ENCODE results near the gene TOM1.

Gene TOM1

DNA sequence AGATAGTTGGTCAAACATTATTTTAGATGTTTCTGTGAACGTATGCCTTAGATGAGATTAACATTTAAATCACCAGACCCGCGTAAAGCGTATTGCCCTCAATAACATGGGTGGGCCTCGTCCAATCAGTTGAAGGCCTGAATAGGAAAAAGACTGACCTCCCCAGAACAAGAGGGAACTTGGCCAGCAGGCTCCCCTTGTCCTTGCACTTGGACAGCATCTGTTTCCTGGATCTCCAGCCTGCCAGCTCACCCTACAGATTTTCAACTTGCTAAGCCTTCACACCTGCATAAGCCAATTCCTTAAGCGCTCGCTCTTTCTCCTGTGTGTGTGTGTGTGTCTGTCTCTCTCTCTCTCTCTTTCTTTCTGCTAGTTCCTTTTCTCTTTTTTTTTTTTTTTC lies 8.2 kb downstream of the TOM1 start:
- peak; percentile 46 for DNase-seq

DNA sequence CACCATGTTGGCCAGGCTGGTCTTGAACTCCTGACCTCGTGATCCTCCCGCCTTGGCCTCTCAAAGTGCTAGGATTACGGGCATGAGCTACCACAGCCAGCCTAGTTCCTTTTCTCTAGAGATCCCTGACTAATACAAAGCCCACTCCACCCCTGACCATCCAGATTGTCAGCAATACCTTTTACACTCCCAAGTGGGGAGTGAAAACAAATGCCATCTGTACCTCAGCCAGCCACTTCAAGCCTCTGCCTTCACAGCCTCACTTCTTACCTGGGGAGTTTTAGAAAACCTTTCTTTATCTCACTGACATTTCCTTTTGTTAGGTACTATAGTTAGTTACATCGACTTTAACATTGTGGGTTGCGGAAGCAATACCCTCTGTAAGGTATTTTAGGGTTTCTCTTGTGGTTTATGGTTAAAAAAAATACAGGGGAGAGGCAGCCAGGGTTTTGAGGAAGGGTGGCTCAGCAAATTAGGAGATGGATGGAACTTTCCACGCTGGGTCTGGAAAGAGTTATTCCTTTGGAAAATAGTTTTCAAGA lies 8.9 kb downstream of the TOM1 start:
- no peak for DNase-seq

DNA sequence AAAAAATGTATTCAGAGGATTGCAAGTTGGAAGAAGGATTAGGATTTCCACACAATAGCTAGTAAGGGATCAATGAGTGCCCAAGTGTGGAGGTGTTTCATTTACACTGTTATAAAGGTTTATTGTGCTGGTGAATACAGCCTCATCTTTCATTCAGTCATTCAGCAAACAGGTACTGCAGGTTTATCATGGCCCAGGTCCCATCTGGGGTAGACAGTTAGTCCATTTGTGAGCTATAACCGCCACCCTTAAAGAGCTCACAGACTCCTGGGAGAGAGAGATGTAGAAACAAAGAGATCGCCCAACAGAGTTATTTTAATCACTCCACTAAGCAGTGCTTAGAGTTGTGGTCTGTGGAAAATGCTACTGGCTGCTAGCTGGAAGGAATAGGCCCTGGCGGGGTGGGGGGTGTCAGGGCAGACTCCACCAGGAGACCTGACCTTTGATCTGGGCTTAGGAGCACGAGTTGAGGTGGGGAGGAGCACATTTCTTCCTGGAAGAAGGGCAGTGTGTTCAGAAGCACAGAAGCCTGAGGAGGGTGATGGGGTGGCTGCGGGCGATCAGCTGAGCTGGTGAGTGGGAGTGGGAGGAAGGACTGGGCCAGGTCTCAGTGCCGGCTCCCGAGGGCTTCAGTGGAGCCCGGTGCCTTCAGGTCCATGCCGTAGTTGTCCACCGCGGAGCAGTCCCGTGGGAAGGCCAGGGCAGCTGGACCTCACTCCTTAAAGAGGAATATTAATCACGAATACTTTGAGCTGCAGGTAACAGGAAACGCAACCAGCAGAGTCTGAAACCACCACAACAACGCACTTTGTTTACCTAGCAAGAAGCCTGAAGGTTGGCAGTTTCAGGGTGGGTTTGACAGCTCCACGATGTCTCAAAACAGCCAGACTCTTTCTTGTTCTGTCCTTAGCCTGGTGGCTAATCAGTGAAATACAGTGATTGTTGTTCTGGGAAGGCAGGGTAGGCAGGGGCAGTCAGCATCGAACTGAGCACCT lies 11.2 kb downstream of the TOM1 start:
- no peak for DNase-seq

DNA sequence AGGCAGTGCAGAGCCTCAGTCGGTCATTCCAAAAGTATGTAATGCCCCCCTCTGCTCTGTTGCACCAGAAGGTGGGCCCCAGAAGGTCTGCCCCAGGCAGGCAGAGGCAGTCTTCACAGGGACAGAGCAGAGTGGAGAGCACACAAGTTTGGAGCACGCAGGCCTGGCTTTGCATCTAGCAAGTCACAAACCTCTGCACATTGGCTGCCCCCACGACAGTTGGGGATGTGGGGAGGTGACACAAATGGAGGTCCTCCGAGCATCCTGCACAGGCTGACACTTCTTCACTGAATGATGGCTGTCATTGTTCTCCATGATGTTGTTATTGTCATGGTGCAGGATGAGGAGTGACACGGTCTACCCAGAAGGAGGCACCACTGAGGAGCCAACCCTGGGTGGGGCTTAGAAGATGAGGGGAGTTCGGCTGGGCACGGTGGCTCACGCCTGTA lies 11.9 kb downstream of the TOM1 start:
- DNase-seq = no peak

DNA sequence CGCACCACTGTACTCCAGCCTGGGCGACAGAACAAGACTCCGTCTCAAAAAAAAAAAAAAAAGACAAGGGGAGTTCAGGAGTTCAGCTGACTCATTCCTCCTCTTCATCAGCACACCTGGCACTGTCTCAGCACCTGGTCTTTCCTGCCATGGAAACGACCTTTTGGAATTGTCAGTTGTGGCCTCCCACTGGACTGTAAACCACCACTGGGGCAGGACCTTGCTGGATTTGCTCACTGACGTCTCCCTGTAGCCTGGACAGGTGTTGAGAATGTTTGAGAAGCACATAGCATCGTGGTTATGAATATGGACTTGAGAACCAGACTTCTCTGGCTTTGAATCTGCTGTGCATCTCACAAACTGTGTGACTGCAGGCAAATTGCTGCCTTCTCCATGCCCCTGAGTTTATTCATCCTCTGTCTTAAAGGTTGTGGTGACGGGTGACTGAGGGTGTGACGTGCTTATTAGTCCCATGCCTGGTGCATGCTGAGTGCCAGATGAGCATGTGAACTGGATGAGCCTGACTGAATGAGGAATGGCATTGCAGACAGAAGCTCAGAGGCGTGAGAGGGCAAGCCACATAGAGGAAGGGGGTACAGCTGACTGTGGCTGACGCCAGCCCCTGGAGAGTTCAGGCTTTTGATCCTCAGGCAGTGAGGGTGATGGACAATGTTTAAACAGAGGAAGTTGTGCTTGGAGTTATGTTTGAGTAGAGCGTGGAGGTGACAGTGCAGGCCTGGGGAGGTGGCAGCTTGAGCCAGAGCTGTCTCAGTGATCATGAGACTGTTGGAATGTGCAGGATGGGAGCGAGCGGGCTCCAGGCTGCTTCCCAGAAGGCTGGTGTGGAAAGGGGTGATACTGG lies 12.7 kb downstream of the TOM1 start:
- DNase-seq = no peak

DNA sequence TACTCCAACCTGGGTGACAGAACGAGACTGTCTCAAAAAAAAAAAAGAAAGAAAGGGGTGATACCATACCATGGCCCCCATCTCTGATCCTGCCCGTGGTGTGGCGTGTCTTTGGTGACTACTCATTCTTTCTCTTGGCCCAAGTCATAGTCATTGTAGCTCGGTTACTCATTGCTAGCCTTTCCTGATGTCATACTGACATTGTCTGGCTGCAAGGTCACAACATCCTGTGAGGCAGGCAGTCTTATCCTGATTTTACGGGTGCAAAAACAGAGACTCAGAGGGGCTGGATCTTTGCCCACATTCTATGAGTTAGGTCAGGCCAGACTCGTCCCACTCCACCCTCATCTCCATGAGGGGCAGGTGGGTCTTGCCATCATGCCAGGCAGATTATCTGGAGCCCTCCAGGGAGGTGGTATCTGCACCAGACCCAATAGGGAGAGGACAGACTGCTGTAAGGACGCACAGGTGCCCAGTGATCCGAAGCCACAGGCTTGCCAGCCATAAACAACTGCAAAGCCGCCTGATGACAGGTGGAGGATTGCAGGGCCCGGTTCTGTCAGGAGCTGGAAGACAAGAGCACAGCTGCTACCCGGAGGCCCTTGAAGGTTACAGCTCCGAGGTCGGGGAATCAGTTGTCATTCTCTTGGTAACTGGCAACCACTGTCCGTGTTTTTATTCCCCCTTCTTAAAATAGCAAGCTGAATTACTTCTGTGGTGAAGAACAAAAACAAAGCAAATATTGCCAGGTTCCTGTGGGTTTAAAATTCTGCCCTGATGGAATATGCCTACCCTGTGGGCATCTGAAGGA lies 13.8 kb downstream of the TOM1 start:
- peak; percentile 84 for DNase-seq

DNA sequence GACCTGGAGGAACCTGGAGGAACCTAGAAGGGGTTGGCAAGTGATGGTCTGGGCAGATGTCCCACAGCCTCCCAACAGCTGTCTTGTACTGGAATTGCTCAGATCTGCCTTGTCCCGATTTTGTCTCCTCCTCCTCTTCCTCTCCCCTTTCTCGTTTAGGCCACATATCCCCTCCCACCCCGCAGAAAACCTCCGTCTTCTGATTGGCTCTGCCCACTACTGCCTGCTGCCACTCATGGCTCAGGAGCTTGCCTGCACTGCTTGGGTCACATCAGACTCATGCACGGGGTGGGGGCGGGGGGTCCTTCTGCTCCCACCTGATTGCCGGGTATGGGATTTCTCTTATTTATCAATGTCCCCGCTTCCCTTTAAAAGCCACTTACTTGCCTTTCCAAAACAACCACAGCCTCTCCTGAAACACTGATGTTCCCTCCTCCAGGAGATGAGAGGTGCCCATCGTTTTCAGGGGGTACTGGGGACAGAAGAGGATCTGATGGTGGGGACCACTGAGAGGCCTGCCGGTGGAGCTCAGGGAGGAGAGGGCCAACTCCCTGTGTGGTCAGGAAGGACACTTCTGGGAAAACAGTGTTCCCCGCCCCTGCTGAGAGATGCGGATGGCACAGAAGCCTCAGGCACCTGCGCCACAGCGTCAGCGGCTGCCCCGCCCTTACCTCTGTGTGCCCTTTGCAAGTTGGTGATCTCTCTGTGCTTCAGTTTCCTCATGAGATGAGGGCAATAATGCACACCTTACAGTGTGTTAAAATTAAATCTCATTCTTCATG lies 14.7 kb downstream of the TOM1 start:
- DNase-seq = peak; percentile 35

DNA sequence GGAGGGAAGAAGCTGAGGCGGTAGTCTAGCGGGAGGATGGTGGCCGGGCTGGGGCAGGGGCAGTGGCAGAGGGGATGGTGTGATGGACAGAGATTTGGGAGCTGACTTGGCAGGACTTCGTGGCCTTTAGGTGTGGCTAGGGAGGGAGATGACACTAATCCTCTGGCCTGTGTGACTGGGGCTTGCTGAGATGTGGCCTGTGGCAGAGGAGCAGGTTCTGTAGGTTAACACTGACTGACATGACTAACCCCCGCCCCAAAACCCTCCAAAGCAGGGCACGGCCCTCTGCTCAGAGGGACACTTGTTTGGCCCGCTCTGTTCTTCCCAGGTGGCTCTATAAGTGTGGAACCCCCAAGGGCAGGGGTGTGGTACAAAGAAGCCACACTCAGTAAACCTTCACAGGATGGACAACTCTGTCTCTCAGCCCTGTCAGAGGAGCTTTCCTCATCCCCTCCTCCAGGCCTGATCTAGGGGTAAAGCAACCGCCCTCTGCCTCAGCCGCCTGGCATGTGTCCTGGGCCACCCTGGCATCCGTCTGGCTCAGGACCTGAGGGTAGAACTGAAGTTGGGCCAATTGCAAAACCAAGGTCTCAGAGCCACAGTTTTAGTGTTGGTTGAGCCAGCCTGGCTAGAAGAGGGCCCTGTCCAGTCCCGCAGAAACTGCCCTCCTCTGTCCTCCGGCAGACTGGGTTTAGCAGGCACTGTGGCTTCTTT lies 15.6 kb downstream of the TOM1 start:
- peak; percentile 16 for DNase-seq

DNA sequence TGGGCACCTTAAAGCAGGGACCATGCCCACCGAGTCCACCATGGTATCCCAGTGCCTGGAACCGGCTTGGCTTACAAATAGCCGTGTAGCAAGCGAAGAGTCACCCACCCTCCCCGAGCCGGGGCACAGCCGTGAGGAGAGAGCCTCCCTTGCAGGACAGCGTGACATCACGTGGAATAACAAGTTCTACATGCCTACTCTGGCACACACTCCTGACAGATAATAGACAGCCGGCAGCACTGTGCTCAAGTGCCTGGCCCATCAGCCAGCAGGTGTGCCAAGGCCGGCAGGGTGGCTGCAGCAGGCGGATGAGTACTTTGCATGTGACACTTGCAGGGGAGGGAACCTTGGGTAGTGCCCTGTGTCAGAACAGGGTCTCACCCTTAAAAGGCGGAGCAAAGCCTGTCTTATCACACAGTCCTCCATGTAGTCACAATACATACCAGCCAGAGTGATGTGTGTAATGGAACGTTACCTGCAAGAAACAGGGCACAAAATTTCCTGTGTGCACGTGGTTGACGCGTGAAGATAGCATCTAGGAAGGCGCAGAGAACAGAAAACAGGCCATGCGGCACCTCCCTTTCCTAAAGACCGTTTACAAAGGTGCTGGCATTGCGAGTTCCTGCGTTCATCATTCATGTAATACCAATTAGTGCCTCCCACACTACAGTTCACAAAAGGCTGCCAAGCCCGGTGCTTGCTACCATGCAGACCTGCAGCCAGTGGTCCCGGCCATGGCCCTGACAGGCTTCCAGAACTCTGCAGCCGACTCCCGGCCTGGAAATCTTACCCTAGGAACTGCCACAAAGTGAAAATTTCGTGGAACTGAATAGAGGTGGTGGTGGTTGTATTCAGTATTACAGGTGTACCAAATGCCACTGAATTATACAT lies 16.4 kb downstream of the TOM1 start:
- DNase-seq = peak; percentile 44

DNA sequence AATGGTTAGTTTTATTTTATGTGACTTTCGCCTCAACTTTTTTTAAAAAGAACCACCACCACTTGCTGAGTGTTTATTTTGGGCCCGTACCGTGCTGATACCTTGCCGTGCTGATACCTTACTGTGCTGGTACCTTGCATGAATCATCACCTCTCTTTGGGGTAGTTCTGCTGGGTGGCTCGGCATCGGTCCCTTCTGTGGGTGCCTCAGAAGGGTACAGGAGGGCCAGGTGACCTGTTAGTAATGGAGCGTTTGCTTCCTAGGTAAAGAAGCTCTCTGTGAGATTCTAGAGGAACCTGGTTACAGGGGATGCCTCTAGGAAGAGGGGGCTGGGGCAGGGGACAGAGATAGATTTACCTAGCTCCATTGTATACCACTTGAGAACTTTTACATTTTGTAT lies 17.1 kb downstream of the TOM1 start:
- DNase-seq = no peak

DNA sequence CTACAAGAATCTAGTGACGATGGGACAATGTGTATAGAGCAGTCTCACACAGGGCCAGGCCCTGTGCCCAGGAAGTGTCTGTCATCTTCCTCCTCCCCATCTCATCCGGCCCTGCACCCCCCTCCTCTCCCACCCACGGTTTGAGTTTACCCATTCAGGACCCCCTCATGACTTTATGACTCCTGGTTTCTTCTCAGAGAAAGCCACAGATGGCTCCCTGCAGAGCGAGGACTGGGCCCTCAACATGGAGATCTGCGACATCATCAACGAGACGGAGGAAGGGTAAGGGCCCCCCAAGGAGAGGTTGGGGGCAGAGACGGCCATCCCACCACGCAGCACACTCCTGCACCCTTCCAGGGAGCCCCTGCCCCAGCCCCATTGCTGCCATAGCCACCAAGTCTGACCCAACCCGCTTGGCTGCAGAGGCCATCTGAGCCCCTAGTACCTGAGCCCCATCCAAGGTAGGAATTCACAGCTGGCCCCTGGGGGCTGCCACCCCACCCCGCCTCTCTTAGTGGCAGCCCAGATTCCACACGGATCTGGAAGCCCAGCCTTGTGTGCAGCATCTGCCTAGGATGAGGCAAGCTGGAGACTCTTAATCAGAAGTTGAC lies 18.1 kb downstream of the TOM1 start:
- no peak for DNase-seq

DNA sequence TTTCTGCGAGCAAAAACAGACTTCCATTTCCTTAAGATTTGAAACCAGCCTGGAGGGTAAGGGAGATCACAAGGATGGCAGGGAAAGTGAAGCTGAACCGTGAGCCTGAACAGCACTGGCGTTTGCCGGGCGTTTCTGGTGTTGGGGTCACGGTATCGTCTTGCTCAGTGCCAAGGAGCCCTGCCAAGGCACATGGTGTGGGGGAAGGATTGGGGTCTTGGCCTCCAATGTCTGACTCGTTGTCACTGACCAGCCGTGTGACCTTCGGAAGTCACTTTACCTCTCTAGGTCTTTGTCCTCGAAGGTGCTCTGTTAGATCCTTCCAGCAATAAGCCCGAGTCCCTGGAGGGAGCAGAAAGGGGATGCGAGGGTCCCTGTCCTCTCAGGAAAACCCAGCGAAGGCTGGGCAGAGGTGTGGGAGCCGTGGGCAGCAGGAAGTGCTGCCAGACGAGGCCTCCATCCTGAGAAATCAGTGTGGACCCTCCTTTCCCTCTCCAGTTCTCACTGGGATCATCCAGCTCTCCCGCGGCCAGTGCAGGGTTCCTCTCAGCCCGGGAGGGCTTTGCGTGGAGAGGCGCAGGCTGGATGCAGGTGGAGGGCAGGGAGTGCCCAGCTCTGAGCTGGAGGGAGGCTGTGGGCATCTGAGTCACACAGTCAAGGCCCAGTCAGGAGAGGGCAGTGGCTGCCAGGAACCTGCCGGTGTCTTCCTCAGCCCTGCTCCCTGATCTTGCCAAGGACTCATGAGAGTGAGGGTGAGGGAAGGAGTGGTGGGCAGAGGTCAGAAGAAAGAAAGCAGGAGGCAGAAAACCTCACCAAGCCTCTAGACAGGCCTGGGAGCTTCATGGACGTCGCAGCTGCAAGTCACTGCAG lies 18.9 kb downstream of the TOM1 start:
- DNase-seq = no peak

DNA sequence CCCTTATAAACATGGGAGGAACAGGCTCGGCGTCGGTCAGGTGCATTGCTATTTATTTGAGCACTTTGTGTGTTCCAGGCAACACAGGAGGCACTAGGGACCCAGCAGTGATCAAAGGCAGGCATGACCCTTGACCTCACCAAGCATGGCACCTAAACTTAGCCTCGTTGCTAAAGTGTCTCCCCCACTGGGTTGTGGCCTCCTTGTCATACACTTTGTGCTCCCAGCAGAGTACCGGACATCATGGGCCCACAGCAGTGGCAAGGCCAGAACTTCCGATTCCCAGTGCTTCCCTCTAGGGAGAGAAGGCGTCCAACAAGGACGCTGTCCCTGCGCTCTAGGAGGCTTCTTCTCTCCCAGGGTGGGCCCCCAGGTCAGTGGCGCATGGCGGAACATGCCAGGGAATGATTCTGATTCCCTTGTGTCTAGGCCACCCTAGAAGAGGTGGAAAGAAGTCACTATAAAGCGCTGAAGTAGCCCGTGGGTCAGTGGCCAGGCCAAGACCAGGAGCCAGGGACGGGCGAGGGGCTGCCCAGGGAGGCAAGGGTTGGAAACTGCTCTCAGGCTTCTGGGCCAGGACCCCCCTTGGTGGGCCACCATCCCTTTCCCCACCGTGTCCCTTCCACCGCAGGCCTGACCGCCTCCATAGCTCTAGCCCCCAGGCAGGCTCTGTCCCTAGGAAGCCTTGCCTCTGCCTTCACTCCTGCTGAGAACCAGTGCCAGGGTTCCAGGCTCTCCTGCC lies 19.7 kb downstream of the TOM1 start:
- no peak for DNase-seq

DNA sequence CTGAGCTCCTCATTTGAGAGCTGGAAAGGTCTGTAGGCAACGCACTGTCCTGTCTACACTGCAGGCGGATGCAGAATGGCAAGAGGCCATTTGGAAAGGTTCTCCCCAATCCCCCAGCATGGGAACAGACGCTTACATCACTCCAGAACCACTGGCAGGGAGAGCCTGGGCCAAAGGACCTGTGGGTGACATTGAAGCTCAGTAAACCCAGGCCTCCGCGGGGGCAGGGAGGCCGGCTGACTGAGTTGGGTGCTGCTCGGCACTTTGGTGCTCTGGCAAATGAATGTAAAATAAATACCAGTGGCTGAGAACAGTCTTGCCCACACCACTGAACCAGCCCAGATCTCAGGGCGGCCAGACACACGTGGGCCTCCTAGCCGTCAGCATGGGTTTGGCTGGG lies 22.4 kb downstream of the TOM1 start:
- DNase-seq = no peak

DNA sequence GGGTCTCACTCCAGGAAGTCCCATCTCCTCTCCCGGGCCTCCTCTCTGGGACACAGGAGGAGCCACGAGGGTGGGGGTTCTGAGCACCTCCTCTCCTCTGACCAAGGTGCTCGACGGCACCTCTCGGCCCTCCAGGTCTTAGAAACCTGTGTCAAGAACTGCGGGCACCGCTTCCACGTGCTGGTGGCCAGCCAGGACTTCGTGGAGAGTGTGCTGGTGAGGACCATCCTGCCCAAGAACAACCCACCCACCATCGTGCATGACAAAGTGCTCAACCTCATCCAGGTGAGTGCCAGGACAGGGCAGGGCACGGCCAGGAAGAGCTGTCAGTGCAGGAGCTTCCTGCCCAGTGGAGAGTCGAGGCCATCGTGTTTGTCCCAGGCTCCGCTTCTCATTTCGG lies 23.2 kb downstream of the TOM1 start:
- no peak for DNase-seq

DNA sequence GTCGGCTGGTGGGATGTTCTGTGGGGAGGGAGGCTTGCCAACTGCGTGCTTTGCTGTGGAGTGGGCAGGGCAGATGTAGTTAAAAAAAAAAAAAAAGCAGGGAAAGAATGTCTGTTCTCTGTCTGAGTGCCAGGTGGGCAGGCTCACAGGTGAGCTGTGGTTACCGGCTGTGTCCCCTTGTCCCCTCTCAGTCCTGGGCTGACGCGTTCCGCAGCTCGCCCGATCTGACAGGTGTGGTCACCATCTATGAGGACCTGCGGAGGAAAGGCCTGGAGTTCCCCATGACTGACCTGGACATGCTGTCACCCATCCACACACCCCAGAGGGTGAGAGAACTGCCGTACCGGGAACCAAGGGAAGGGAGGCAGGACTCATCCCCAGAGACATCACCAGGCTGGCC lies 23.6 kb downstream of the TOM1 start:
- DNase-seq = no peak

DNA sequence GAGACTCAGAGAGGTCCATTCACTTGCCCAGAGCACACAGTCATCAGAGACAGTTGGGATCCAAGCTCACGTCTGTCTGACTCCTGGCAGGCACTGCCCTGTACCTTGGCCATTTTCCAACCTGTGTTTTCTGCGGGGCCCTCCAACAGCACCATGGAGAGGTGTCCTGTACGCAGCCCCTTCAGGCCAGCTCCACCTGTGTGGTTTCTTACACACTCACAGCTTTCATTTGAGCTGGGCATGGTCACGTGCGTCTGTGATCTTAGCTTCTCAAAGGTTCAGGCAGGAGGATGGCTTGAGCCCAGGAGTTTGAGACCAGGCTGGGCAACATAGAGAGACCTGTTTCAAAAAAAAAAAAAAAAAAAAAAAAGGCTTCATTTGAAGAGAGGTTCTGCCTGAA lies 24.4 kb downstream of the TOM1 start:
- no peak for DNase-seq

DNA sequence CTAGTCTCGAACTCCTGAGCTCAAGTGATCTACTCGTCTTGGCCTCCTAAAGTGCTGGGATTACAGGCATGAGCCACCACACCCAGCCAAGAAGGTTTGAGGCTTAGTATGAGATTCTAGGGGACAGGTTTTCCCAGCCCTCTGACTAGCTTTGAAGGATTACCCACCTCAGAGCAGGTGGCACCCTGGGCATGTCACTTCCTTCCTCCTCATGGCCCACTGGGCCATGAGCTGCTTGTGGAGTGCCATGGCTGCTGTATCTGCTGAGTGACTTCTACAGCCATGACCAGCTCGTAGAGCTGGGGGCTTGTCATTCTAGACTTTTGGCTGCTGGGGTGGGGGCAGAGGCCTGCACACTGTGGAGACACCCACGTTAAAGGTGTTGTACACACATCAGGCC lies 25.1 kb downstream of the TOM1 start:
- no peak for DNase-seq

All from right hindlimb (tissue), 1 donor.